Activated CD8-positive, alpha-beta T cell treated with anti-CD3 and anti-CD28 coated beads for 36 hours (primary cell): ENCODE measurements around the gene TXNRD2. TPM values are rescaled to one million over a fixed set of nuclear protein-coding genes. Genes with fewer than 3 reads are reported as not detected.

ENCODE experiments used
- ATAC-seq: fragments of 200-7000 bp; cut with Tn5 transposase; one replicate; pipeline ENCODE4 v1.10.0; 2021; ENCODE audit warnings: mild to moderate bottlenecking, moderate library complexity
- CTCF ChIA-PET: fragments of 350-600 bp; sonication (Branson Sonifier 250); formaldehyde crosslinking; loops from one replicate; lab custom pipeline; 2021; ENCODE audit warnings: antibody characterized with exemption; lab: Charles Lee
- POLR2A ChIA-PET: fragments of 350-600 bp; sonication (Branson Sonifier 250); formaldehyde crosslinking; loops from one replicate; lab custom pipeline; 2021; ENCODE audit warnings: antibody characterized with exemption; lab: Charles Lee
- DNase-seq: peaks from one replicate; pipeline ENCODE4 v3.0.0-alpha.2; 2020
- H3K27ac Mint-ChIP-seq: one replicate; pipeline ENCODE4 v1.8.0; 2021; ENCODE audit warnings: mild to moderate bottlenecking, mixed read lengths
- H3K27me3 Mint-ChIP-seq: one replicate; pipeline ENCODE4 v1.8.0; 2021; ENCODE audit warnings: mixed read lengths
- H3K36me3 Mint-ChIP-seq: one replicate; pipeline ENCODE4 v1.8.0; 2021; ENCODE audit warnings: low read depth, mixed read lengths
- H3K4me1 Mint-ChIP-seq: one replicate; pipeline ENCODE4 v1.8.0; 2021; ENCODE audit warnings: low read depth, mixed read lengths
- H3K4me3 Mint-ChIP-seq: one replicate; pipeline ENCODE4 v1.8.0; 2021; ENCODE audit warnings: mild to moderate bottlenecking, moderate library complexity, mixed read lengths
- H3K9me3 Mint-ChIP-seq: one replicate; pipeline ENCODE4 v1.8.0; 2021; ENCODE audit warnings: mixed read lengths
- CTCF ChIP-seq: fragments of 200-600 bp; IDR thresholded peaks from one replicate; pipeline ENCODE4 v1.8.0; 2022; ENCODE audit warnings: antibody characterized with exemption, mild to moderate bottlenecking
- intact Hi-C: fragments of 100-400 bp; cut with micrococcal nuclease; formaldehyde crosslinking; loops from one replicate; pipeline ENCODE4 v1.10.0; 2022
- total RNA-seq, 2 experiments: library from RNA; stranded (reverse); gene quantifications; one replicate each; pipeline ENCODE4 v1.2.3, GENCODE V29; 2021

The TXNRD2 gene
- total RNA-seq, 2 experiments from 2014 or later = 18.0 to 18.5 TPM

GRCh38 chr22:19970031-19970478 is 28.4 kb upstream of the TXNRD2 start:
- no peaks in the 10 kb centered on the region for H3K9me3 Mint-ChIP-seq
- H3K27ac Mint-ChIP-seq = no peak overlapping the region
- ATAC-seq (no peak), DNase-seq (no peak)
- peaks cover 3% of the 10 kb centered on the region for H3K36me3 Mint-ChIP-seq
- intact Hi-C loops = loop anchor here (5.0 kb wide), 2 partner anchors 57 to 157 kb away; no protein-coding TSS in a partner anchor
- ChIA-PET CTCF (interaction anchor here (0.7 to 6.7 kb wide), 11 partner anchors 8 to 141 kb away, joined by 3 to 75 read pairs (median 3); partner anchors contain the start of gene TANGO2), POLR2A (interaction anchor here (0.9 to 1.6 kb wide), 3 partner anchors 22 to 51 kb away, joined by 3 read pairs; partner anchors contain the start of gene TANGO2)
- TF ChIP-seq CTCF = no peak
- H3K4me1 Mint-ChIP-seq = peaks cover 13% of the 10 kb centered on the region
- H3K4me3 Mint-ChIP-seq = no peak overlapping the region
- H3K27me3 Mint-ChIP-seq = no peaks in the 10 kb centered on the region

- H3K27me3 Mint-ChIP-seq = no peaks in the 10 kb centered on the region
- no peak for TF ChIP-seq CTCF
- intact Hi-C loops = no loop called here
- H3K9me3 Mint-ChIP-seq = no peaks in the 10 kb centered on the region
- no peak overlapping the region for H3K4me3 Mint-ChIP-seq
- peaks cover 5% of the 10 kb centered on the region for H3K36me3 Mint-ChIP-seq
- DNase-seq = no peak
- no peak overlapping the region for H3K27ac Mint-ChIP-seq
- peaks cover 10% of the 10 kb centered on the region for H3K4me1 Mint-ChIP-seq
- POLR2A ChIA-PET = interaction anchor here (0.6 to 1.6 kb wide), 3 partner anchors 22 to 115 kb away, joined by 3 read pairs; partner anchors contain the start of genes GNB1L, RTL10 and TANGO2
- CTCF ChIA-PET = interaction anchor here (0.7 to 6.7 kb wide), 9 partner anchors 9 to 131 kb away, joined by 3 to 75 read pairs (median 3); partner anchors contain the start of gene TANGO2
- no peak for ATAC-seq
These were observed 27.7 kb upstream of the TXNRD2 start for GRCh38 chr22:19969141-19969928.

GRCh38 chr22:19968450-19968891 is 26.9 kb upstream of the TXNRD2 start:
- ChIA-PET CTCF (interaction anchor here (1.1 to 6.7 kb wide), 2 partner anchors 45 to 103 kb away, joined by 3 to 75 read pairs; no protein-coding TSS in a partner anchor), POLR2A (no interaction called here)
- H3K4me1 Mint-ChIP-seq = peaks cover 10% of the 10 kb centered on the region
- no peaks in the 10 kb centered on the region for H3K27me3 Mint-ChIP-seq
- no peak for ATAC-seq
- peaks cover 7% of the 10 kb centered on the region for H3K36me3 Mint-ChIP-seq
- no peak for TF ChIP-seq CTCF
- intact Hi-C loops = no loop called here
- H3K9me3 Mint-ChIP-seq = no peaks in the 10 kb centered on the region
- no peak overlapping the region for H3K4me3 Mint-ChIP-seq
- DNase-seq = no peak
- no peak overlapping the region for H3K27ac Mint-ChIP-seq

GRCh38 chr22:19967850-19968449 is 26.3 kb upstream of the TXNRD2 start:
- no peak for ATAC-seq

More at GRCh38 chr22:19967850-19968449, 26.3 kb upstream of the TXNRD2 start:
- H3K4me3 Mint-ChIP-seq = no peak overlapping the region
- POLR2A ChIA-PET = no interaction called here
- intact Hi-C loops = no loop called here
- TF ChIP-seq CTCF = no peak
- H3K36me3 Mint-ChIP-seq = peaks cover 7% of the 10 kb centered on the region
- no peak overlapping the region for H3K27ac Mint-ChIP-seq
- no peaks in the 10 kb centered on the region for H3K27me3 Mint-ChIP-seq
- H3K4me1 Mint-ChIP-seq = peaks cover 10% of the 10 kb centered on the region
- CTCF ChIA-PET = interaction anchor here (6.7 kb wide), 1 partner anchor 46 kb away, joined by 75 read pairs; no protein-coding TSS in a partner anchor
- no peaks in the 10 kb centered on the region for H3K9me3 Mint-ChIP-seq
- no peak for DNase-seq
